Tibial artery (tissue), 4 donors: Measurements from ENCODE around the gene LTBP4.
A peak's percentile ranks its signal among the peaks of the same experiment; 100 is the strongest.

Experiments
- DNase-seq, 2 donors: peaks; one replicate each; pipeline ENCODE4 v3.0.0-alpha.2; 2019
- H3K27ac ChIP-seq, 2 donors: fragments of 200-600 bp; sonication (generic) in 1 of 2; 1 replicate in 1 of 2; 2 replicates in 1 of 2; pipeline ENCODE4 v1.5.1; 2018 to 2019; ENCODE audit warnings: mild to moderate bottlenecking in 1 of 2
- H3K27me3 ChIP-seq, 2 donors: fragments of 200-600 bp; sonication (generic) in 1 of 2; one replicate each; pipeline versions ENCODE4 v1.5.1 to v1.6.0; 2016 to 2019
- H3K36me3 ChIP-seq, 3 donors: fragments of 200-600 bp; sonication (generic) in 2 of 3; one replicate each; pipeline ENCODE4 v1.5.1; 2016 to 2019; ENCODE audit warnings: mild to moderate bottlenecking in 2 of 3
- H3K4me1 ChIP-seq, 4 donors: fragments of 200-600 bp; sonication (generic) in 2 of 4; 1 replicate in 3 of 4; 2 replicates in 1 of 4; pipeline ENCODE4 v1.5.1; 2016 to 2019
- H3K4me3 ChIP-seq, 2 donors: fragments of 200-600 bp; sonication (generic) in 1 of 2; 1 replicate in 1 of 2; 2 replicates in 1 of 2; pipeline ENCODE4 v1.5.1; 2018 to 2019; ENCODE audit warnings: mild to moderate bottlenecking in 2 of 2
- H3K9me3 ChIP-seq, 3 donors: fragments of 200-600 bp; sonication (generic) in 1 of 3; one replicate each; pipeline ENCODE4 v1.5.1; 2016 to 2019
- CTCF ChIP-seq, 2 experiments: fragments of 200-600 bp in 1 of 2; fragments of 450-650 bp in 1 of 2; IDR thresholded peaks; one replicate each; pipeline ENCODE4 v1.5.1; 2017 to 2019; ENCODE audit warnings: antibody characterized with exemption in 2 of 2, mild to moderate bottlenecking in 1 of 2, moderate library complexity in 1 of 2
- intact Hi-C: fragments of 100-400 bp; cut with DNase I; formaldehyde crosslinking; loops from one replicate; pipeline ENCODE4 v1.15.0; 2023; ENCODE audit warnings: low total_unique reads

LTBP4 gene

GRCh38 chr19:40659116-40659515, 57.9 kb downstream of the LTBP4 start:
- Histone ChIP-seq H3K27me3 (no peaks in the 10 kb centered on the region), H3K36me3 (no peaks in the 10 kb centered on the region), H3K27ac (peak overlapping the region in 1 of 2 donors; percentile 27), H3K4me1 (peaks cover 0 to 14% (median 12%) of the 10 kb centered on the region in 4 donors), H3K9me3 (no peaks in the 10 kb centered on the region), H3K4me3 (no peak overlapping the region)
- intact Hi-C loops = no loop called here
- TF ChIP-seq CTCF (IDR thresholded peaks at IDR 0.05) = no peak
- no peak for DNase-seq

DNA sequence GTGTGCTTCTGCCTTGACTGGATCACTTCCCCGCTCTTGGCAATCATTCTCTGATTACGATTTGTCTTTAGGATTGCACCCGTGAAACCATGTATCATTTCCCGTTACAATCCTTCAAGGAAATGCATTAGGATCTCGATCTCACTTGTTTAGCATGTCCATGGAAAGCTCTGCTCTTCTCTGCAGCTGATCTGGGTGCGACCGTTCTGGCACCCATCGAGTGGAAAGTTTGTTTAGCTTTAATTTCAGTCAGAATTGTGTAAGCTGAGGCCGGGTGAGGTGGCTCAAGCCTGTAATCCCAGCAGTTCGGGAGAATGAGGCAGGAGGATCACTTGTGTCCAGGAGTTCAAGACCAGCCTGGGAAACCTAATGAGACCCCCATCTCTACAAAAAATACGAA, 58.4 kb downstream of the LTBP4 start:
- intact Hi-C loops = no loop called here
- H3K27ac ChIP-seq = no peak overlapping the region

DNA sequence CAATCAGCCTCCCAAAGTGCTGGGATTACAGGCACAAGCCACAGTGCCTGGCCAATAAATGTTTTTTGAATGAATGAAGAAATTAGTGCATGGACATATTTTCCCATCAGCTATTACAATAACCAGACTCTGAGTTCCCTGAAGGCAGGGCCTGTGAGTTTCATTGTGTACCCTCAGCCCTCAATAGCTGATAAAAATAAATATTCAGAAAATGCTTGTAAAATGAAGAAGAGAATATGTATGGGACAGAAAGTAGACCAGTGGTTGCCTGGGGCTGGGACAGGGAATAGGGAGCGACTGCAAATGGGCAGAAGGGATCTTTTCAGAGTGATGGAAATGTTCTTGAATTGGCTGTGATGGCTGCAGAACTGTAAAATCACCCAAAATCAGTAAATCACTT, 60.4 kb downstream of the LTBP4 start:
- no peak for DNase-seq
- no peak overlapping the region for H3K27ac ChIP-seq
- no peak overlapping the region for H3K4me3 ChIP-seq
- H3K9me3 ChIP-seq = no peaks in the 10 kb centered on the region
- peaks cover 0 to under 1% (median 0%) of the 10 kb centered on the region in 3 donors for H3K36me3 ChIP-seq
- no peak for TF ChIP-seq CTCF (IDR thresholded peaks at IDR 0.05)
- no peaks in the 10 kb centered on the region for H3K27me3 ChIP-seq
- peaks cover 0 to 14% (median 13%) of the 10 kb centered on the region in 4 donors for H3K4me1 ChIP-seq
- intact Hi-C loops = loop anchor here (2.0 to 10.0 kb wide), 2 partner anchors 153 to 483 kb away; no protein-coding TSS in a partner anchor

More for the DNA sequence above, 58.4 kb downstream of the LTBP4 start:
- no peaks in the 10 kb centered on the region for H3K27me3 ChIP-seq
- H3K4me1 ChIP-seq = peaks cover 0 to 14% (median 13%) of the 10 kb centered on the region in 4 donors
- no peak overlapping the region for H3K4me3 ChIP-seq
- peak in 1 of 2 donors; percentile 63 for DNase-seq
- TF ChIP-seq CTCF (IDR thresholded peaks at IDR 0.05) = no peak
- no peaks in the 10 kb centered on the region for H3K9me3 ChIP-seq
- no peaks in the 10 kb centered on the region for H3K36me3 ChIP-seq

- H3K4me1 ChIP-seq = peaks cover 0 to 14% (median 13%) of the 10 kb centered on the region in 4 donors
- peaks cover 0 to 15% (median 15%) of the 10 kb centered on the region in 3 donors for H3K36me3 ChIP-seq
- DNase-seq = peak; percentile 90 to 94
- no peaks in the 10 kb centered on the region for H3K9me3 ChIP-seq
- peak; percentile 97 to 99 for TF ChIP-seq CTCF (IDR thresholded peaks at IDR 0.05)
- intact Hi-C loops = loop anchor here (2.0 to 10.0 kb wide), 2 partner anchors 152 to 482 kb away; no protein-coding TSS in a partner anchor
- no peaks in the 10 kb centered on the region for H3K27me3 ChIP-seq
- H3K27ac ChIP-seq = peak overlapping the region; percentile 71 to 80
- peak overlapping the region; percentile 59 to 62 for H3K4me3 ChIP-seq
These were observed 61.9 kb downstream of the LTBP4 start for GRCh38 chr19:40662925-40663694.

DNA sequence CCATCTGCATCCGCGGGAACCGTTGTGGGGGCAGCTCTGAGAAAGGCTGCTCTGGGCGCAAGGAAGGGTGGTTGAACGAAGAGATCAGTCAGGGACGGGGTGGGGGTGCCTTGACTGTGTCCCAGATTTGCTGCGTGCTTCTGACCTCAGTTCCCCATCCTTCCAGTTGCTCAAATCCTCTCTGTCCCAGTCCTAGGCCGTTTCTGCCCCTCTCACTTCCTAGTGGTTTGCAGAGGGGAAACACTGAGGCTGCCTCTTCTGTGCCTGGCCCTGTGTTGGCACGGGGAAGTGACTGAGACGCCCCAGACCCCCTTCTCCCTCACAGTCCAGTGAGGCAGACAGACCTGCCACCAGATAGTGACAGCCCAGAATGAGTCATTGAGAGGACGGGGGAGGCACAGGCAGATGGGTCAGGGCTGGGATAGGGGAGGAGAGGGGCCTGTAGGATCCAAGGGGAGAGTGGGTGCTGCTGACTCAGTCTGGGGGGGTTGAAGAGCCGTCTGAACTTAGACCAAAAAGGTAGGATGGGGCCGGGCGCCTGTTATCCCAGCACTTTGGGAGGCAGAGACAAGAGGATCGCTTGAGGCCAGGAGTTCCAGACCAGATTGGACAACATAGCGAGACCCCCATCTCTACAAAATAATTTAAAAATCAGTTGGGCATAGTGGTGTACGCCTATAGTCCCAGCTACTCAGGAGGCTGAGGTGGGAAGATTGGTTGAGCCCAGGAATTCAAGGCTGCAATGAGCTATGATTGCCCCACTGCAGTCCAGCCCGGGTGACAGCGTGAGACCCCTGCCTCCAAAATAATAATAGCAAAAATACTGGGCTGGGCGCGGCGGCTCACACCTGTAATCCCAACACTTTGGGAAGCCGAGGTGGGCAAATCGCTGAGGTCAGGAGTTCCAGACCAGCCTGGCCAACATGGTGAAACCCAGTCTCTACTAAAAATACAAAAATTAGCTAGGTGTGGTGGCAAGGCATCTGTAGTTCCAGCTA, 62.8 kb downstream of the LTBP4 start:
- intact Hi-C loops = loop anchor here (2.0 to 10.0 kb wide), 2 partner anchors 151 to 481 kb away; no protein-coding TSS in a partner anchor
- peaks cover 1 to 24% (median 24%) of the 10 kb centered on the region in 3 donors for H3K36me3 ChIP-seq
- no peak for DNase-seq

More for the DNA sequence above, 62.8 kb downstream of the LTBP4 start:
- peak overlapping the region; percentile 71 to 80 for H3K27ac ChIP-seq
- H3K9me3 ChIP-seq = no peaks in the 10 kb centered on the region
- peaks cover 0 to 14% (median 13%) of the 10 kb centered on the region in 4 donors for H3K4me1 ChIP-seq
- no peaks in the 10 kb centered on the region for H3K27me3 ChIP-seq
- TF ChIP-seq CTCF (IDR thresholded peaks at IDR 0.05) = no peak
- H3K4me3 ChIP-seq = peak overlapping the region; percentile 59 to 62
